Astrocyte (in vitro differentiated cells and primary cell): ENCODE results near the gene JAZF1.

Experiments used
- CTCF ChIP-seq: IDR thresholded peaks from 2 replicates; pipeline ENCODE4 v1.5.1; 2011; ENCODE audit warnings: low read depth, mild to moderate bottlenecking, inconsistent platforms, low read length, moderate library complexity; ENCODE audit not compliant: insufficient read depth
- EZH2 ChIP-seq: IDR thresholded peaks from 2 replicates; pipeline ENCODE4 v1.6.1; 2012; ENCODE audit warnings: mild to moderate bottlenecking, low read length, inconsistent platforms; ENCODE audit not compliant: insufficient read depth

DNA sequence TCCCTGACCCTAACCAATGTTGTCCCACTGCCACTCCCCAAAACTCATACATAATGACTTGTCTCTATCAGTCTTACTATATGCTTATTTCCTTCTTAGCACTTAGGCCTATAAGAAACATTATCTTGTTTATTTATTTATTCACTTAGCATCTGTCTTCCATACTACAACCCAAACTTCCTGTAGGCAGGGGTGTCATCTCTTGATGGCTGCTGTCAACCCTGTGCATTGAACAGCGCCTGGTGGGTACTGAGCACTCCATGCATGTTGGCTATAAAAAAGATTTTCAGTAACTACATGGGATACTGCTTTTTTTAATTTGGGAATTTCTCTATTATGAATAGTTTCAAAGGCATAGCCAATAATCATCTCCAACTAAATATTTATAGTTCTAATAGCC lies 46.7 kb downstream of the JAZF1 start:
- no peak for TF ChIP-seq EZH2
- no peak for TF ChIP-seq CTCF
